K562 (cell line): ENCODE data around the gene MITF. TPM values are rescaled to one million over a fixed set of nuclear protein-coding genes. Genes with fewer than 3 reads are reported as not detected.

Experiments
- CHD2 ChIP-seq: IDR thresholded peaks from 2 replicates; pipeline ENCODE4 v1.6.1; 2011; ENCODE audit warnings: low read depth, low read length
- ELF2 ChIP-seq: fragments of 250-450 bp; sonication (Bioruptor Pico); IDR thresholded peaks from 2 replicates; pipeline ENCODE4 v1.5.0; 2021; ENCODE audit warnings: mild to moderate bottlenecking
- HDAC8 ChIP-seq: fragments of 450-650 bp; IDR thresholded peaks from 2 replicates; pipeline ENCODE4 v1.6.1; 2016; ENCODE audit warnings: mild to moderate bottlenecking, missing genetic modification characterization, moderate library complexity, missing compliant biosample characterization
- PHF21A ChIP-seq: fragments of 450-650 bp; IDR thresholded peaks from 2 replicates; pipeline ENCODE4 v1.6.1; 2017; ENCODE audit warnings: low read depth, borderline replicate concordance
- POLR2A ChIP-seq: fragments of 450-650 bp; conservative IDR thresholded peaks from 2 replicates; pipeline ENCODE4 v1.6.1; 2016
- ZFP1 ChIP-seq: fragments of 450-650 bp; formaldehyde crosslinking; IDR thresholded peaks from 2 replicates; pipeline ENCODE4 v1.4.0; 2020; ENCODE audit warnings: mild to moderate bottlenecking, mixed read lengths
- ZFP30 ChIP-seq: fragments of 250-450 bp; sonication (Bioruptor Pico); IDR thresholded peaks from 2 replicates; pipeline ENCODE4 v1.8.0; 2022; ENCODE audit warnings: moderate library complexity, mild to moderate bottlenecking, inconsistent platforms, borderline replicate concordance
- ZNF347 ChIP-seq: fragments of 450-650 bp; formaldehyde crosslinking; IDR thresholded peaks from 2 replicates; pipeline ENCODE4 v1.4.0; 2020; ENCODE audit warnings: low read depth, mild to moderate bottlenecking, moderate library complexity
- ZNF408 ChIP-seq: fragments of 250-450 bp; sonication (Bioruptor Pico); IDR thresholded peaks from 2 replicates; pipeline ENCODE4 v1.4.0; 2020; ENCODE audit warnings: low read depth, mild to moderate bottlenecking, moderate library complexity
- ZNF699 ChIP-seq: fragments of 250-450 bp; sonication (Bioruptor Pico); IDR thresholded peaks from 2 replicates; pipeline ENCODE4 v1.8.0; 2021; ENCODE audit warnings: mild to moderate bottlenecking, moderate library complexity; ENCODE audit not compliant: insufficient replicate concordance
- polyA plus RNA-seq, 8 experiments: library from polyadenylated mRNA; depleted of rRNA in 4 of 8; stranded (reverse) in 5 of 8; unstranded in 3 of 8; fragments of >200 nt; fragmentation: Nextera tagmentation in 2 of 8; fragmentation: Illumina TruSeq in 1 of 8; extraction: Ambion mirVana in 2 of 8; extraction: Trizol in 1 of 8; gene quantifications; 2 replicates each; pipeline versions ENCODE4 v1.2.1 to v1.2.3, GENCODE V29; 2011 to 2014; ENCODE audit warnings: inconsistent platforms in 1 of 8, missing spikeins in 1 of 8
- total RNA-seq, 7 experiments: library from RNA; depleted of rRNA in 6 of 7; stranded (reverse); fragments of >200 nt in 6 of 7; fragmentation: Illumina TruSeq in 2 of 7; extraction: Trizol in 2 of 7; gene quantifications; 2 replicates each; pipeline versions ENCODE4 v1.2.1 to v1.2.3, GENCODE V29; 2011 to 2021; ENCODE audit warnings: low replicate concordance in 1 of 7
- TF ChIP-seq, protein P1 (sequence below), 2 experiments: IDR thresholded peaks; 2 replicates each; pipeline ENCODE4 v1.6.1; 2012; ENCODE audit warnings: improper control_type of control experiment in 2 of 2, low read depth in 2 of 2, low read length in 2 of 2, borderline replicate concordance in 1 of 2
- TF ChIP-seq, protein P2 (sequence below): fragments of 450-650 bp; IDR thresholded peaks from 2 replicates; pipeline ENCODE4 v1.6.1; 2016; ENCODE audit warnings: antibody characterized with exemption
- TF ChIP-seq, protein P3 (sequence below): fragments of 450-650 bp; IDR thresholded peaks from one replicate; pipeline ENCODE4 v1.6.1; 2018; ENCODE audit warnings: mild to moderate bottlenecking, moderate library complexity; ENCODE audit not compliant: partially characterized antibody
- TF ChIP-seq, protein P4 (sequence below): IDR thresholded peaks from 2 replicates; pipeline ENCODE4 v1.6.1; 2014; ENCODE audit warnings: antibody characterized with exemption
- TF ChIP-seq, protein P5 (sequence below): sonication (generic); formaldehyde crosslinking; IDR thresholded peaks from 2 replicates; pipeline ENCODE4 v1.8.0; 2022; ENCODE audit warnings: mild to moderate bottlenecking, missing genetic modification reagents

The MITF gene
- total and polyA plus RNA-seq, 9 of the 15 experiments (the other 6 are each of a cell fraction or from before 2014, with no cell fraction given), result 5.6 to 14.9 (median 11.1) TPM

DNA sequence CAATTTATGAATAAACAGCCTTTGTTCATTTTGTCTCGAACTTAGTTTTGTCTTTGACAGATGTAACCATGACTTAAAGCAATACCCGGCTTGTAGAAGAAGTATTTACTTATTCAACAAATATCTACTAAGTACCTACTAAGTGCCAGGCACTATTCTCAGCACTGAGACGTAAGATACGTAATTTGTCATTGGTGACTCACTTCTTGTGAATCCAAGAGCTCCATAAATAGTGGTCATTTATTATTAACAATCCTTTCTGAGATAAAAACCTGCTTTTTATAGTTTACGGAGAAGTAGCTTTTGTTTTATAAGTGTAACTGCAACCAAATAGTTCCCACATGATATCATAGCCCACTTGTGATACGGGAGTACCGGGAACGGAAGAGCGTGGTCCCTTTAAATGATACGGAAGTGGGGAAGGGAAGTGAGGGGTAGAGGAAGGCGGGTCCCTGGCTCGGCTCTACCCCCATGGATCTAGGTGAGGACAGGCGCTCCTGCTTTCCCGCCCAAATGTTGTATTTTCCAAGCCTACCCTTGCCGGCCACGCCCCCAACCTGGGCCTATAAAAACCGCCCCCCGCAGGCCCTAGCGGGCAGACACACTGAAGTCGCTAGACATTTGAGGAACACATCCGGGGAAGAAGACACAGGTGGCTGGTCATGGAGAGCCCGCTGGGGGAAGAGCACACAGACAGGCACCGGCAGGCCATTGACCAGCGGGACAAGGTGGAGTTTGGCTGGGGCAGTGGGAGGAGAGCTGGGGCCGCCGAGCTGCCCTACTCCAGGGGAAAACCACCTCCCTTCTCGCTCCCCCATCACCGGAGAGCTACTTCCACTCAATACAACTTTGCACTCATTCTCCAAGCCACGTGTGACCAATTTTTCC lies 260.1 kb downstream of the MITF start, which contains the start of gene SAMMSON (continued):
- TF ChIP-seq ELF2 (CRISPR knock-in tag) (no peak), ZNF408 (no peak), POLR2A (peak; percentile 98), ZFP30 (CRISPR knock-in tag) (no peak), ZNF347 (CRISPR knock-in tag) (no peak), ZNF699 (CRISPR knock-in tag) (no peak), HDAC8 (tag) (no peak), CHD2 (peak; percentile 46), PHF21A (no peak), ZFP1 (CRISPR knock-in tag) (no peak)
- TF ChIP-seq, protein P1, sequence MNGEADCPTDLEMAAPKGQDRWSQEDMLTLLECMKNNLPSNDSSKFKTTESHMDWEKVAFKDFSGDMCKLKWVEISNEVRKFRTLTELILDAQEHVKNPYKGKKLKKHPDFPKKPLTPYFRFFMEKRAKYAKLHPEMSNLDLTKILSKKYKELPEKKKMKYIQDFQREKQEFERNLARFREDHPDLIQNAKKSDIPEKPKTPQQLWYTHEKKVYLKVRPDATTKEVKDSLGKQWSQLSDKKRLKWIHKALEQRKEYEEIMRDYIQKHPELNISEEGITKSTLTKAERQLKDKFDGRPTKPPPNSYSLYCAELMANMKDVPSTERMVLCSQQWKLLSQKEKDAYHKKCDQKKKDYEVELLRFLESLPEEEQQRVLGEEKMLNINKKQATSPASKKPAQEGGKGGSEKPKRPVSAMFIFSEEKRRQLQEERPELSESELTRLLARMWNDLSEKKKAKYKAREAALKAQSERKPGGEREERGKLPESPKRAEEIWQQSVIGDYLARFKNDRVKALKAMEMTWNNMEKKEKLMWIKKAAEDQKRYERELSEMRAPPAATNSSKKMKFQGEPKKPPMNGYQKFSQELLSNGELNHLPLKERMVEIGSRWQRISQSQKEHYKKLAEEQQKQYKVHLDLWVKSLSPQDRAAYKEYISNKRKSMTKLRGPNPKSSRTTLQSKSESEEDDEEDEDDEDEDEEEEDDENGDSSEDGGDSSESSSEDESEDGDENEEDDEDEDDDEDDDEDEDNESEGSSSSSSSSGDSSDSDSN (IDR thresholded peaks at IDR 0.05; ENCODE audit: borderline replicate concordance in 1 of 2, low read depth in 2 of 2, low read length in 2 of 2), result peak in 1 of 2 experiments; percentile 93; a peak in 2 of 4 replicates
- TF ChIP-seq, protein P2, sequence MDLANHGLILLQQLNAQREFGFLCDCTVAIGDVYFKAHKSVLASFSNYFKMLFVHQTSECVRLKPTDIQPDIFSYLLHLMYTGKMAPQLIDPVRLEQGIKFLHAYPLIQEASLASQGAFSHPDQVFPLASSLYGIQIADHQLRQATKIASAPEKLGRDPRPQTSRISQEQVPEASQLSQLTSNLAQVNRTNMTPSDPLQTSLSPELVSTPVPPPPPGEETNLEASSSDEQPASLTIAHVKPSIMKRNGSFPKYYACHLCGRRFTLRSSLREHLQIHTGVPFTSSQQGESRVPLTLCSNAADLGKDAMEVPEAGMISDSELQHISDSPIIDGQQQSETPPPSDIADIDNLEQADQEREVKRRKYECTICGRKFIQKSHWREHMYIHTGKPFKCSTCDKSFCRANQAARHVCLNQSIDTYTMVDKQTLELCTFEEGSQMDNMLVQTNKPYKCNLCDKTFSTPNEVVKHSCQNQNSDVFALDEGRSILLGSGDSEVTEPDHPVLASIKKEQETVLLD, result no peak
- TF ChIP-seq, protein P3, sequence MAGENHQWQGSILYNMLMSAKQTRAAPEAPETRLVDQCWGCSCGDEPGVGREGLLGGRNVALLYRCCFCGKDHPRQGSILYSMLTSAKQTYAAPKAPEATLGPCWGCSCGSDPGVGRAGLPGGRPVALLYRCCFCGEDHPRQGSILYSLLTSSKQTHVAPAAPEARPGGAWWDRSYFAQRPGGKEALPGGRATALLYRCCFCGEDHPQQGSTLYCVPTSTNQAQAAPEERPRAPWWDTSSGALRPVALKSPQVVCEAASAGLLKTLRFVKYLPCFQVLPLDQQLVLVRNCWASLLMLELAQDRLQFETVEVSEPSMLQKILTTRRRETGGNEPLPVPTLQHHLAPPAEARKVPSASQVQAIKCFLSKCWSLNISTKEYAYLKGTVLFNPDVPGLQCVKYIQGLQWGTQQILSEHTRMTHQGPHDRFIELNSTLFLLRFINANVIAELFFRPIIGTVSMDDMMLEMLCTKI, result no peak
- TF ChIP-seq, protein P4, sequence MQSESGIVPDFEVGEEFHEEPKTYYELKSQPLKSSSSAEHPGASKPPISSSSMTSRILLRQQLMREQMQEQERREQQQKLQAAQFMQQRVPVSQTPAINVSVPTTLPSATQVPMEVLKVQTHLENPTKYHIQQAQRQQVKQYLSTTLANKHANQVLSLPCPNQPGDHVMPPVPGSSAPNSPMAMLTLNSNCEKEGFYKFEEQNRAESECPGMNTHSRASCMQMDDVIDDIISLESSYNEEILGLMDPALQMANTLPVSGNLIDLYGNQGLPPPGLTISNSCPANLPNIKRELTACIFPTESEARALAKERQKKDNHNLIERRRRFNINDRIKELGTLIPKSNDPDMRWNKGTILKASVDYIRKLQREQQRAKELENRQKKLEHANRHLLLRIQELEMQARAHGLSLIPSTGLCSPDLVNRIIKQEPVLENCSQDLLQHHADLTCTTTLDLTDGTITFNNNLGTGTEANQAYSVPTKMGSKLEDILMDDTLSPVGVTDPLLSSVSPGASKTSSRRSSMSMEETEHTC, result no peak
- TF ChIP-seq, protein P5, sequence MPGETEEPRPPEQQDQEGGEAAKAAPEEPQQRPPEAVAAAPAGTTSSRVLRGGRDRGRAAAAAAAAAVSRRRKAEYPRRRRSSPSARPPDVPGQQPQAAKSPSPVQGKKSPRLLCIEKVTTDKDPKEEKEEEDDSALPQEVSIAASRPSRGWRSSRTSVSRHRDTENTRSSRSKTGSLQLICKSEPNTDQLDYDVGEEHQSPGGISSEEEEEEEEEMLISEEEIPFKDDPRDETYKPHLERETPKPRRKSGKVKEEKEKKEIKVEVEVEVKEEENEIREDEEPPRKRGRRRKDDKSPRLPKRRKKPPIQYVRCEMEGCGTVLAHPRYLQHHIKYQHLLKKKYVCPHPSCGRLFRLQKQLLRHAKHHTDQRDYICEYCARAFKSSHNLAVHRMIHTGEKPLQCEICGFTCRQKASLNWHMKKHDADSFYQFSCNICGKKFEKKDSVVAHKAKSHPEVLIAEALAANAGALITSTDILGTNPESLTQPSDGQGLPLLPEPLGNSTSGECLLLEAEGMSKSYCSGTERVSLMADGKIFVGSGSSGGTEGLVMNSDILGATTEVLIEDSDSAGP (CRISPR knock-in tag), result peak; percentile 92
